A673 (cell line): ENCODE measurements around the gene HAUS1.

Experiments
- EZH2 ChIP-seq: fragments of 200-600 bp; sonication (generic); IDR thresholded peaks from 2 replicates; pipeline ENCODE4 v1.6.1; 2017; ENCODE audit warnings: borderline replicate concordance, low read depth, mild to moderate bottlenecking, mixed read lengths, antibody characterized with exemption, low read length; ENCODE audit not compliant: poor library complexity, severe bottlenecking
- TF ChIP-seq, protein P1 (sequence below): fragments of 300-800, 200-600 bp; sonication (generic); conservative IDR thresholded peaks from 2 replicates; pipeline ENCODE4 v1.5.1; 2017; ENCODE audit warnings: low read depth, mild to moderate bottlenecking, antibody characterized with exemption, low read length, moderate library complexity, mixed read lengths

DNA sequence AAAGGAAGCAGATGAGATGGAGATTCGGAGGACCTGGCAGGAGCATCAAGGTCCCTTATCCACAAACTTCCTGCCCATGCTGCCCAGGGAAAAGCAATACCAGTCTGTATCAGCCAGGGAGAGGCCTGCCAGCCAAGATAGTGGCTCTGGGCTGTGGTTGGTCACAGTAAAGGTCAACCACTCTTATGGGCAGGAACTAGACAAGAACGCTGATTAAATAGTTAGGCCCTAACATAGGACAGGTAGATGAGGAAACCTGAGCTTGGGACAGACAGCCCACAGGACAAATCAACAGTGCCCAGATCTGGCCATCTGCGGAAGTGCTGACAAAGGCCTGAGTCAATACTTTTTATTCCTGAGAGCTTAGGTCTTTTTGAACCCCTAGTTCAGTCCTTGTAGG is 42.8 kb upstream of the HAUS1 start:
- TF ChIP-seq, protein P1, sequence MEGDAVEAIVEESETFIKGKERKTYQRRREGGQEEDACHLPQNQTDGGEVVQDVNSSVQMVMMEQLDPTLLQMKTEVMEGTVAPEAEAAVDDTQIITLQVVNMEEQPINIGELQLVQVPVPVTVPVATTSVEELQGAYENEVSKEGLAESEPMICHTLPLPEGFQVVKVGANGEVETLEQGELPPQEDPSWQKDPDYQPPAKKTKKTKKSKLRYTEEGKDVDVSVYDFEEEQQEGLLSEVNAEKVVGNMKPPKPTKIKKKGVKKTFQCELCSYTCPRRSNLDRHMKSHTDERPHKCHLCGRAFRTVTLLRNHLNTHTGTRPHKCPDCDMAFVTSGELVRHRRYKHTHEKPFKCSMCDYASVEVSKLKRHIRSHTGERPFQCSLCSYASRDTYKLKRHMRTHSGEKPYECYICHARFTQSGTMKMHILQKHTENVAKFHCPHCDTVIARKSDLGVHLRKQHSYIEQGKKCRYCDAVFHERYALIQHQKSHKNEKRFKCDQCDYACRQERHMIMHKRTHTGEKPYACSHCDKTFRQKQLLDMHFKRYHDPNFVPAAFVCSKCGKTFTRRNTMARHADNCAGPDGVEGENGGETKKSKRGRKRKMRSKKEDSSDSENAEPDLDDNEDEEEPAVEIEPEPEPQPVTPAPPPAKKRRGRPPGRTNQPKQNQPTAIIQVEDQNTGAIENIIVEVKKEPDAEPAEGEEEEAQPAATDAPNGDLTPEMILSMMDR: no peak
- TF ChIP-seq EZH2: no peak
